Fibroblast of lung (primary cell): ENCODE data around the gene OAF. TPM values are rescaled to one million over a fixed set of nuclear protein-coding genes. Genes with fewer than 3 reads are reported as not detected.

Experiments
- DNase-seq, 2 donors: peaks; one replicate each; pipeline versions ENCODE4 v3.0.0 to v3.0.0-alpha.2; 2010; ENCODE audit warnings: low read depth in 2 of 2
- H2AFZ ChIP-seq: 2 replicates; pipeline ENCODE4 v1.5.1; 2012; ENCODE audit warnings: low read length, control low read depth, inconsistent platforms
- H3K27ac ChIP-seq: 2 replicates; pipeline ENCODE4 v1.5.1; 2011; ENCODE audit warnings: low read length, control low read depth; ENCODE audit not compliant: insufficient read depth
- H3K27me3 ChIP-seq: 2 replicates; pipeline ENCODE4 v1.5.1; 2011; ENCODE audit warnings: mild to moderate bottlenecking, low read length; ENCODE audit not compliant: control insufficient read depth, insufficient read depth
- H3K36me3 ChIP-seq: 2 replicates; pipeline ENCODE4 v1.5.1; 2011; ENCODE audit warnings: low read length; ENCODE audit not compliant: control insufficient read depth, insufficient read depth
- H3K4me1 ChIP-seq: 2 replicates; pipeline ENCODE4 v1.5.1; 2011; ENCODE audit warnings: low read length; ENCODE audit not compliant: control insufficient read depth, insufficient read depth; ENCODE audit errors: extremely low read depth
- H3K4me2 ChIP-seq: 2 replicates; pipeline ENCODE4 v1.5.1; 2011; ENCODE audit warnings: low read length, control low read depth; ENCODE audit not compliant: insufficient read depth; ENCODE audit errors: extremely low read depth
- H3K4me3 ChIP-seq, 4 experiments: fragments of 200-600 bp in 1 of 4; sonication (generic) in 1 of 4; replicated peaks in 1 of 4; 2 replicates each; pipeline ENCODE4 v1.5.1; 2011 to 2016; ENCODE audit warnings: low read length in 4 of 4, low read depth in 3 of 4, mild to moderate bottlenecking in 3 of 4, control low read depth in 2 of 4, inconsistent platforms in 1 of 4, mixed read lengths in 1 of 4; ENCODE audit not compliant: insufficient read depth in 1 of 4; ENCODE audit errors: control extremely low read depth in 1 of 4
- H3K79me2 ChIP-seq: 2 replicates; pipeline ENCODE4 v1.5.1; 2012; ENCODE audit warnings: mild to moderate bottlenecking, low read length, inconsistent platforms; ENCODE audit not compliant: control insufficient read depth, insufficient read depth
- H3K9ac ChIP-seq: 2 replicates; pipeline ENCODE4 v1.5.1; 2011; ENCODE audit warnings: mild to moderate bottlenecking, low read length, control low read depth; ENCODE audit not compliant: insufficient read depth
- H3K9me3 ChIP-seq: 2 replicates; pipeline ENCODE4 v1.5.1; 2012; ENCODE audit warnings: low read depth, low read length; ENCODE audit not compliant: control insufficient read depth, insufficient read depth
- H4K20me1 ChIP-seq: 2 replicates; pipeline ENCODE4 v1.5.1; 2011; ENCODE audit warnings: low read length; ENCODE audit not compliant: control insufficient read depth, insufficient read depth; ENCODE audit errors: extremely low read depth
- CTCF ChIP-seq, 2 donors: IDR thresholded peaks in 1 of 2; conservative IDR thresholded peaks in 1 of 2; 1 replicate in 1 of 2; 2 replicates in 1 of 2; pipeline ENCODE4 v1.5.1; 2011 to 2012; ENCODE audit warnings: low read length in 2 of 2, control low read depth in 1 of 2, inconsistent platforms in 1 of 2, low read depth in 1 of 2, mild to moderate bottlenecking in 1 of 2
- EZH2 ChIP-seq: IDR thresholded peaks from 2 replicates; pipeline ENCODE4 v1.5.1; 2012; ENCODE audit warnings: low read length, control low read depth, mild to moderate bottlenecking; ENCODE audit errors: missing control alignments
- polyA plus RNA-seq, 2 donors: library from polyadenylated mRNA; depleted of rRNA in 1 of 2; stranded (reverse) in 1 of 2; unstranded in 1 of 2; fragments of >200 nt; gene quantifications; 2 replicates each; pipeline ENCODE4 v1.2.1, GENCODE V29; 2011 to 2012; ENCODE audit warnings: missing spikeins in 1 of 2
- total RNA-seq: library from RNA; depleted of rRNA; stranded (reverse); fragments of >200 nt; gene quantifications from 2 replicates; pipeline ENCODE4 v1.2.1, GENCODE V29; 2014

Gene OAF
- total and polyA plus RNA-seq, 2 donors (not counting 1 experiment from before 2014, with no cell fraction given): 20.0 to 22.7 TPM

DNA sequence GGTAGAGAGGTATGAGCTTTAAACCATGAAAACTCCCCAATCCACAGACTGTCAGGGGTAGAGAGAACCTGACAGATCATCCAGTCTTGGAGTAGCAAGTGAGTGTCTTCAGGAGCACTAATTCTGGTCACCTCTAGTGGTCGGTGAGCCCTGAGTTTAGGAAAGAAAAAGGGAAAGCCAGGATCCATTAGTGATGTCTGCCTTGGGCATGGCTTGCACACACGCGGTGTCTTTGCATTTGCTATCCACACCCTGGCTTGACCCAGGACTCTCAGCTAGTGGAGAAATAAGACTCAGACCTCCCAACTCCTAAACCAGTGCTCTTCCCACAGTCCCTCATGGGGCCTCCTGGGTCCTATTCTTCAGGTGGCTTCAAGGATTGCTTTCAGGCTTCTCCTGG, 48.4 kb downstream of the OAF start:
- H3K4me2 ChIP-seq: no peak overlapping the region
- DNase-seq: no peak
- no peaks in the 10 kb centered on the region for H3K4me1 ChIP-seq
- TF ChIP-seq CTCF (conservative IDR thresholded peaks at IDR 0.05 in 1 of 2, IDR thresholded peaks at IDR 0.05 in 1 of 2; ENCODE audit: low read depth in 1 of 2, low read length in 2 of 2): no peak
- TF ChIP-seq EZH2: no peak
- H3K79me2 ChIP-seq: no peaks in the 10 kb centered on the region
- H4K20me1 ChIP-seq: no peaks in the 10 kb centered on the region
- no peak overlapping the region for H3K4me3 ChIP-seq
- no peaks in the 10 kb centered on the region for H3K9me3 ChIP-seq
- peaks cover 32% of the 10 kb centered on the region for H3K27me3 ChIP-seq
- no peak overlapping the region for H3K27ac ChIP-seq
- no peak overlapping the region for H2AFZ ChIP-seq
- H3K9ac ChIP-seq: no peak overlapping the region
- no peaks in the 10 kb centered on the region for H3K36me3 ChIP-seq

DNA sequence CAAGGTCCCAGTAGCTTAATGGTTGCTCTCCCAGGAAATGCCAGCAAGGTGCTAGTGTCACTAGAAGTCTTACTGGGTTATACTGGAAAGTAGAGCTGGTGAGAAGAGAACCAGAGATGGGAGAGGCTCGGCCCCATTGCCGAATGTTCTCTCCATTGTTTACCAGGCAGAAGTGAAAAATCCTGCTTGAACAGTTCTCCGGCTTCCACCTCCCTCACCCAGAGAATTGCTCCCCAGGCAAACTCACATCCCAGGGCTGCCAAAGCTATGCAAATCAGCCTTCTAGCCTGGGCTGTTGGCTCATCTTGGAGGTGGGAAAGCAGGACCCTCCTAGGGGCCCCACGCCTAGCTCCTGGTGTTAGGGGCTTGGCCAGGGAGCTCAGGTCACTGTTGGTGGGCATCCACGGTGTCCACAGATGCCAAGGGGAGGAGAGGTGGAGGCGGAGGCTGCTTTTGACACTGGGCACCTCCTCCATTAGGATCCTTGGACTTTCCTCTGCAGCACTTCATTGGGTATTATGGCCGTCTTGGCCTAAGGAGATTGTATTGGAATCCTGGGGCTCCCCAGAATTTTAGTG, 49.2 kb downstream of the OAF start:
- Histone ChIP-seq H3K27ac (no peak overlapping the region), H3K79me2 (no peaks in the 10 kb centered on the region), H3K9me3 (no peaks in the 10 kb centered on the region), H3K4me1 (no peaks in the 10 kb centered on the region), H3K36me3 (no peaks in the 10 kb centered on the region), H3K9ac (no peak overlapping the region), H2AFZ (no peak overlapping the region), H3K4me2 (no peak overlapping the region), H4K20me1 (no peaks in the 10 kb centered on the region), H3K27me3 (peaks cover 39% of the 10 kb centered on the region), H3K4me3 (no peak overlapping the region)
- TF ChIP-seq EZH2 (no peak), CTCF (conservative IDR thresholded peaks at IDR 0.05 in 1 of 2, IDR thresholded peaks at IDR 0.05 in 1 of 2; ENCODE audit: low read depth in 1 of 2, low read length in 2 of 2) (no peak)
- DNase-seq: no peak

- Histone ChIP-seq H4K20me1 (no peaks in the 10 kb centered on the region), H3K9me3 (no peaks in the 10 kb centered on the region), H3K27me3 (peaks cover 37% of the 10 kb centered on the region), H3K4me1 (no peaks in the 10 kb centered on the region), H3K4me3 (no peak overlapping the region), H3K27ac (no peak overlapping the region), H3K36me3 (no peaks in the 10 kb centered on the region), H3K9ac (no peak overlapping the region), H3K4me2 (no peak overlapping the region), H3K79me2 (no peaks in the 10 kb centered on the region), H2AFZ (no peak overlapping the region)
- TF ChIP-seq CTCF (conservative IDR thresholded peaks at IDR 0.05 in 1 of 2, IDR thresholded peaks at IDR 0.05 in 1 of 2; ENCODE audit: low read depth in 1 of 2, low read length in 2 of 2): no peak
- no peak for TF ChIP-seq EZH2
- no peak for DNase-seq
Measured at GRCh38 chr11:120260616-120261015, 49.8 kb downstream of the OAF start.
